Measurements from ENCODE around the gene OAS1. TPM values are rescaled to one million over a fixed set of nuclear protein-coding genes. Genes with fewer than 3 reads are reported as not detected.

Gene OAS1
- total and polyA plus RNA-seq, 2 of the 8 experiments (the other 6 are each of a cell fraction or from before 2014, with no cell fraction given), result 0.23 TPM; not detected in 1

DNA sequence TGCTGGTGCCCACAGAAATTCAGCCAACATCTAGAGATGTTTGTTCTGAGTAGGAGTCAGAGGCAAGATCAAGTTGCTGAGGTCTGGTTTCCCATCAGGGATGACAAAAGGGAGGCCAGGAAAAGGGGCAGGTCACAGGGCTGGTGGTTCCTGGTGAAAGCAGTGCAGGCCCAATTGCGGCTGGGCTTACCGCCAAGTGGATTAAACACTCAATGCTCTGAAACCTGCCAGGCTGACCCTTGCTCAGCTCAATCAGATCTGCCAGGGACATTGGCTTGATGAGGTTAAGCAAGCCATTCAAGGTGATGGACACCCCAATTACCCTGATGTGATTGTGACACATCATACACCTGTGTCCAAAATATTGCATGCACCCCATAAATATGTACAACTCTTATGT, 5.5 kb upstream of the OAS1 start:
- no peak overlapping the region for H3K56ac ChIP-seq (replicated peaks; ENCODE audit: insufficient read length, low read depth, low read length)
- no peaks in the 10 kb centered on the region for H3K27me3 ChIP-seq (replicated peaks in 1 of 4; ENCODE audit: control insufficient read depth in 3 of 4, extremely low read depth in 1 of 4, insufficient read depth in 3 of 4, low read length in 3 of 4)
- no peak overlapping the region for H3K9ac ChIP-seq (replicated peaks in 1 of 4; ENCODE audit: extremely low read depth in 1 of 4, low read depth in 3 of 4, low read length in 3 of 4)
- H3K79me2 ChIP-seq (ENCODE audit: control insufficient read depth in 1 of 2, insufficient read depth in 2 of 2, low read length in 2 of 2), result no peaks in the 10 kb centered on the region
- H3K23ac ChIP-seq (ENCODE audit: insufficient read length), result no peak overlapping the region
- H2BK15ac ChIP-seq (ENCODE audit: low read length), result no peak overlapping the region
- no peak overlapping the region for H2BK12ac ChIP-seq (ENCODE audit: low read depth, low read length)
- H4K91ac ChIP-seq (replicated peaks; ENCODE audit: insufficient read length, low read length), result no peak overlapping the region
- H3K4me1 ChIP-seq (replicated peaks in 1 of 4; ENCODE audit: control insufficient read depth in 3 of 4, insufficient read depth in 4 of 4, low read length in 3 of 4), result no peaks in the 10 kb centered on the region
- H4K8ac ChIP-seq (ENCODE audit: extremely low read depth, insufficient read depth, low read length), result no peak overlapping the region; the same call in 1 of the 2 replicates
- H3K18ac ChIP-seq (ENCODE audit: extremely low read depth, low read length), result no peak overlapping the region
- no peak overlapping the region for H3K4ac ChIP-seq (replicated peaks; ENCODE audit: insufficient read length, low read depth, low read length)
- H3K14ac ChIP-seq (ENCODE audit: insufficient read length), result no peak overlapping the region
- H2BK120ac ChIP-seq (replicated peaks; ENCODE audit: low read depth, low read length), result no peak overlapping the region
- no peaks in the 10 kb centered on the region for H3K79me1 ChIP-seq (ENCODE audit: low read depth, low read length)
- H4K20me1 ChIP-seq (replicated peaks in 1 of 2; ENCODE audit: control insufficient read depth in 1 of 2, insufficient read depth in 2 of 2, low read length in 2 of 2), result no peaks in the 10 kb centered on the region
- no peak overlapping the region for H2BK5ac ChIP-seq (ENCODE audit: low read depth, low read length)
- H2AK5ac ChIP-seq (ENCODE audit: low read depth, low read length), result no peak overlapping the region
- 96% methylated on average over 2 of the region's 2 CpGs; no CpG with 5 or more reads in 1 of the 2 experiments for WGBS, 2 experiments (ENCODE audit: extremely low coverage in 1 of 2, insufficient coverage in 1 of 2, insufficient read length in 1 of 2, insufficient replicate concordance in 2 of 2, low coverage in 1 of 2, low lambda C conversion rate in 2 of 2, missing lambda C conversion rate in 1 of 2)
- no peak overlapping the region for H2AFZ ChIP-seq (ENCODE audit: low read length)
- H3K27ac ChIP-seq (ENCODE audit: low read depth, low read length), result no peak overlapping the region
- no peak overlapping the region for H3K4me2 ChIP-seq (ENCODE audit: insufficient read depth in 1 of 2, low read depth in 2 of 2, low read length in 2 of 2)
- H3K36me3 ChIP-seq (ENCODE audit: control insufficient read depth in 2 of 4, insufficient read depth in 4 of 4, low read length in 3 of 4), result no peaks in the 10 kb centered on the region; a peak in 2 of 8 replicates
- no peaks in the 10 kb centered on the region for H3K23me2 ChIP-seq (ENCODE audit: low read depth, low read length)
- ChIA-PET POLR2A (ENCODE audit: partially characterized antibody) (no interaction called here), CTCF (ENCODE audit: partially characterized antibody) (interaction anchor here (1.0 to 2.9 kb wide), 13 partner anchors 9 to 125 kb away, joined by 3 to 10 read pairs (median 3); no protein-coding TSS in a partner anchor)
- H3K4me3 ChIP-seq (ENCODE audit: extremely low read depth in 1 of 4, insufficient read depth in 2 of 4, low read depth in 3 of 4, low read length in 4 of 4), result no peak overlapping the region
- no peak overlapping the region for H4K5ac ChIP-seq (ENCODE audit: insufficient read length, low read depth, low read length)
- DNase-seq (ENCODE audit: low read depth in 1 of 2, low spot score in 2 of 2), result no peak
- FAIRE-seq, result no peak
- H2BK20ac ChIP-seq (ENCODE audit: low read length), result no peak overlapping the region
- H3K9me3 ChIP-seq (ENCODE audit: insufficient read depth in 2 of 2, low read depth in 1 of 2, low read length in 1 of 2), result peaks cover 5% of the 10 kb centered on the region in 2 experiments; a peak in 3 of 4 replicates
- TF ChIP-seq BACH1 (IDR thresholded peaks at IDR 0.05; ENCODE audit: low read length) (no peak), EP300 (IDR thresholded peaks at IDR 0.05; ENCODE audit: borderline replicate concordance in 1 of 2, low read depth in 2 of 2, low read length in 2 of 2) (no peak), RAD21 (IDR thresholded peaks at IDR 0.05 in 1 of 2, conservative IDR thresholded peaks at IDR 0.05 in 1 of 2; ENCODE audit: low read depth in 2 of 2, low read length in 2 of 2) (no peak), BCL11A (IDR thresholded peaks at IDR 0.05; ENCODE audit: low read depth in 2 of 2, low read length in 2 of 2) (no peak), SRF (IDR thresholded peaks at IDR 0.05; ENCODE audit: low read depth, low read length) (no peak), GABPA (IDR thresholded peaks at IDR 0.05; ENCODE audit: borderline replicate concordance, insufficient read depth, low read length) (no peak), POU5F1 (IDR thresholded peaks at IDR 0.05; ENCODE audit: low read depth, low read length) (no peak), TCF12 (IDR thresholded peaks at IDR 0.05; ENCODE audit: low read depth, low read length) (no peak), SP1 (IDR thresholded peaks at IDR 0.05; ENCODE audit: low read depth, low read length) (no peak), MAFK (IDR thresholded peaks at IDR 0.05; ENCODE audit: low read depth, low read length) (no peak), TAF7 (optimal IDR thresholded peaks at IDR 0.05; ENCODE audit: borderline replicate concordance, low read depth, low read length) (no peak), CHD2 (IDR thresholded peaks at IDR 0.05; ENCODE audit: low read length) (no peak), TEAD4 (IDR thresholded peaks at IDR 0.05; ENCODE audit: low read depth, low read length) (no peak)
